ENCODE measurements around the gene KCNQ5. TPM values are rescaled to one million over a fixed set of nuclear protein-coding genes. Genes with fewer than 3 reads are reported as not detected.

The KCNQ5 gene
- total RNA-seq, 2 donors from 2014 or later: 0.67 TPM; not detected in 1

GRCh38 chr6:72826744-72827438 is 205.0 kb downstream of the KCNQ5 start:
- no peak overlapping the region for H3K27ac ChIP-seq

GRCh38 chr6:72828904-72829303 is 207.0 kb downstream of the KCNQ5 start:
- TF ChIP-seq, protein P1, sequence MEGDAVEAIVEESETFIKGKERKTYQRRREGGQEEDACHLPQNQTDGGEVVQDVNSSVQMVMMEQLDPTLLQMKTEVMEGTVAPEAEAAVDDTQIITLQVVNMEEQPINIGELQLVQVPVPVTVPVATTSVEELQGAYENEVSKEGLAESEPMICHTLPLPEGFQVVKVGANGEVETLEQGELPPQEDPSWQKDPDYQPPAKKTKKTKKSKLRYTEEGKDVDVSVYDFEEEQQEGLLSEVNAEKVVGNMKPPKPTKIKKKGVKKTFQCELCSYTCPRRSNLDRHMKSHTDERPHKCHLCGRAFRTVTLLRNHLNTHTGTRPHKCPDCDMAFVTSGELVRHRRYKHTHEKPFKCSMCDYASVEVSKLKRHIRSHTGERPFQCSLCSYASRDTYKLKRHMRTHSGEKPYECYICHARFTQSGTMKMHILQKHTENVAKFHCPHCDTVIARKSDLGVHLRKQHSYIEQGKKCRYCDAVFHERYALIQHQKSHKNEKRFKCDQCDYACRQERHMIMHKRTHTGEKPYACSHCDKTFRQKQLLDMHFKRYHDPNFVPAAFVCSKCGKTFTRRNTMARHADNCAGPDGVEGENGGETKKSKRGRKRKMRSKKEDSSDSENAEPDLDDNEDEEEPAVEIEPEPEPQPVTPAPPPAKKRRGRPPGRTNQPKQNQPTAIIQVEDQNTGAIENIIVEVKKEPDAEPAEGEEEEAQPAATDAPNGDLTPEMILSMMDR (IDR thresholded peaks at IDR 0.05): no peak
- Histone ChIP-seq H3K9me3 (no peaks in the 10 kb centered on the region), H3K27me3 (no peaks in the 10 kb centered on the region), H3K4me1 (no peaks in the 10 kb centered on the region), H3K4me3 (no peak overlapping the region), H3K36me3 (no peaks in the 10 kb centered on the region), H3K27ac (no peak overlapping the region)
- DNase-seq (ENCODE audit: low spot score): no peak

More at GRCh38 chr6:72826744-72827438, 205.0 kb downstream of the KCNQ5 start:
- TF ChIP-seq, protein P1 (IDR thresholded peaks at IDR 0.05): no peak
- DNase-seq (ENCODE audit: low spot score): no peak
- Histone ChIP-seq H3K36me3 (no peaks in the 10 kb centered on the region), H3K27me3 (no peaks in the 10 kb centered on the region), H3K4me3 (no peak overlapping the region), H3K4me1 (no peaks in the 10 kb centered on the region), H3K9me3 (no peaks in the 10 kb centered on the region)

GRCh38 chr6:72832271-72832670 is 210.4 kb downstream of the KCNQ5 start:
- H3K27me3 ChIP-seq: no peaks in the 10 kb centered on the region

GRCh38 chr6:72835749-72836148 is 213.9 kb downstream of the KCNQ5 start:
- H3K4me1 ChIP-seq: no peaks in the 10 kb centered on the region
- no peak overlapping the region for H3K27ac ChIP-seq
- no peak for DNase-seq (ENCODE audit: low spot score)
- no peaks in the 10 kb centered on the region for H3K36me3 ChIP-seq
- no peaks in the 10 kb centered on the region for H3K27me3 ChIP-seq
- H3K9me3 ChIP-seq: no peaks in the 10 kb centered on the region
- no peak overlapping the region for H3K4me3 ChIP-seq
- TF ChIP-seq, protein P1 (IDR thresholded peaks at IDR 0.05): no peak

More at GRCh38 chr6:72832271-72832670, 210.4 kb downstream of the KCNQ5 start:
- Histone ChIP-seq H3K36me3 (no peaks in the 10 kb centered on the region), H3K9me3 (no peaks in the 10 kb centered on the region), H3K4me3 (no peak overlapping the region), H3K27ac (no peak overlapping the region), H3K4me1 (no peaks in the 10 kb centered on the region)
- DNase-seq (ENCODE audit: low spot score): no peak
- TF ChIP-seq, protein P1 (IDR thresholded peaks at IDR 0.05): no peak

DNA sequence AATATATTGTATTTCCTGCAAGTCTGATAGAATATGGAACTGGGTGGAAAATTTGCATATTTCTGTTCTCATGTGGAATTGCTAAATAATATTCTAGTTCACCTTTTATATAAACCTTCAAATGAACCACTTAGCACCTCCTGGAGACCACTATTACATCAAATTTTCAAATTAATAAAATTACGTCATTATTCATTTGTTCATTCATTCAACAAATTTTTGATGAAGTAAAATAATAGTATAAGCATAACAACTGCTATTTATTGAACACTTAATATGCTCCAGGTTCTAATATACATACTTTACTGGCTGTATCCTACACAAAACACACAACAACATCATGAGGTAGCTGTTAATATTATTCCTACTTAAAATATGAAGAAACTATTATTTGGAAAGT is 215.1 kb downstream of the KCNQ5 start:
- no peaks in the 10 kb centered on the region for H3K27me3 ChIP-seq
- TF ChIP-seq, protein P1 (IDR thresholded peaks at IDR 0.05): no peak
- no peaks in the 10 kb centered on the region for H3K9me3 ChIP-seq
- H3K36me3 ChIP-seq: no peaks in the 10 kb centered on the region
- H3K4me3 ChIP-seq: no peak overlapping the region
- H3K27ac ChIP-seq: no peak overlapping the region
- H3K4me1 ChIP-seq: no peaks in the 10 kb centered on the region
- DNase-seq (ENCODE audit: low spot score): no peak

- DNase-seq (ENCODE audit: low spot score): no peak
- Histone ChIP-seq H3K27ac (no peak overlapping the region), H3K4me1 (no peaks in the 10 kb centered on the region), H3K27me3 (no peaks in the 10 kb centered on the region), H3K9me3 (no peaks in the 10 kb centered on the region), H3K4me3 (no peak overlapping the region), H3K36me3 (no peaks in the 10 kb centered on the region)
- TF ChIP-seq, protein P1 (IDR thresholded peaks at IDR 0.05): no peak
Measured at GRCh38 chr6:72841195-72841594, 219.3 kb downstream of the KCNQ5 start.
